HepG2 (cell line): Measurements from ENCODE around the gene ARRDC1. TPM values are rescaled to one million over a fixed set of nuclear protein-coding genes. Genes with fewer than 3 reads are reported as not detected.

Experiments used
- AGO1 ChIP-seq: fragments of 200-400 bp; formaldehyde crosslinking; IDR thresholded peaks from 2 replicates; pipeline ENCODE4 v1.6.1; 2017; ENCODE audit warnings: mild to moderate bottlenecking, low read depth, low read length, moderate library complexity; ENCODE audit not compliant: poor library complexity, severe bottlenecking
- ATF1 ChIP-seq: IDR thresholded peaks from 2 replicates; pipeline ENCODE4 v1.6.1; 2016; ENCODE audit warnings: mild to moderate bottlenecking, control low read depth
- HES4 ChIP-seq: sonication (generic); formaldehyde crosslinking; IDR thresholded peaks from 2 replicates; pipeline ENCODE4 v1.9.0; 2021; ENCODE audit warnings: mild to moderate bottlenecking, missing genetic modification reagents, borderline replicate concordance
- HOXA5 ChIP-seq: sonication (generic); formaldehyde crosslinking; IDR thresholded peaks from 2 replicates; pipeline ENCODE4 v1.4.0; 2020; ENCODE audit warnings: missing genetic modification reagents
- MXI1 ChIP-seq: IDR thresholded peaks from 3 replicates; pipeline ENCODE4 v1.6.1; 2012; ENCODE audit warnings: low read depth, low read length, inconsistent platforms, borderline replicate concordance
- SIX1 ChIP-seq: sonication (generic); formaldehyde crosslinking; IDR thresholded peaks from 2 replicates; pipeline ENCODE4 v1.4.0; 2020; ENCODE audit warnings: missing genetic modification reagents, borderline replicate concordance
- ZNF253 ChIP-seq: sonication (generic); formaldehyde crosslinking; IDR thresholded peaks from 2 replicates; pipeline ENCODE4 v1.8.0; 2022; ENCODE audit warnings: mild to moderate bottlenecking, missing genetic modification reagents, borderline replicate concordance
- ZNF430 ChIP-seq: sonication (generic); formaldehyde crosslinking; IDR thresholded peaks from 2 replicates; pipeline ENCODE4 v1.9.0; 2021; ENCODE audit warnings: mild to moderate bottlenecking, missing genetic modification reagents
- ZNF788 ChIP-seq: sonication (generic); formaldehyde crosslinking; IDR thresholded peaks from 2 replicates; pipeline ENCODE4 v1.5.0; 2020; ENCODE audit warnings: mild to moderate bottlenecking, missing genetic modification reagents, borderline replicate concordance
- ZNF83 ChIP-seq: sonication (generic); formaldehyde crosslinking; IDR thresholded peaks from 2 replicates; pipeline ENCODE4 v1.4.0; 2020; ENCODE audit warnings: missing genetic modification reagents, mild to moderate bottlenecking, borderline replicate concordance
- ZSCAN20 ChIP-seq: sonication (generic); formaldehyde crosslinking; IDR thresholded peaks from 2 replicates; pipeline ENCODE4 v1.4.0; 2020; ENCODE audit warnings: missing genetic modification reagents, mild to moderate bottlenecking, borderline replicate concordance
- polyA plus RNA-seq, 8 experiments: library from polyadenylated mRNA; depleted of rRNA in 3 of 8; stranded (reverse) in 7 of 8; unstranded in 1 of 8; fragments of >200 nt; fragmentation: Illumina TruSeq in 4 of 8; extraction: Trizol in 4 of 8; gene quantifications; 2 replicates each; pipeline versions ENCODE4 v1.2.1 to v1.2.3, GENCODE V29; 2011 to 2016; ENCODE audit warnings: low read depth in 4 of 8, missing spikeins in 1 of 8, mixed read lengths in 1 of 8; ENCODE audit not compliant: insufficient read depth in 1 of 8
- total RNA-seq, 5 experiments: library from RNA; depleted of rRNA; stranded (reverse); fragments of >200 nt; fragmentation: Illumina TruSeq; extraction: Trizol; gene quantifications; 2 replicates each; pipeline ENCODE4 v1.2.3, GENCODE V29; 2016; ENCODE audit warnings: low read depth in 1 of 5
- TF ChIP-seq, protein P1 (sequence below): sonication (generic); formaldehyde crosslinking; IDR thresholded peaks from 2 replicates; pipeline ENCODE4 v1.4.0; 2020; ENCODE audit warnings: missing genetic modification reagents, borderline replicate concordance
- TF ChIP-seq, protein P2 (sequence below): sonication (generic); formaldehyde crosslinking; IDR thresholded peaks from 2 replicates; pipeline ENCODE4 v1.8.0; 2022; ENCODE audit warnings: missing genetic modification reagents, mild to moderate bottlenecking, borderline replicate concordance

The ARRDC1 gene
- total and polyA plus RNA-seq, 2 of the 13 experiments (the other 11 are each of a cell fraction or from before 2014, with no cell fraction given), result 21.7 to 44.4 TPM

DNA sequence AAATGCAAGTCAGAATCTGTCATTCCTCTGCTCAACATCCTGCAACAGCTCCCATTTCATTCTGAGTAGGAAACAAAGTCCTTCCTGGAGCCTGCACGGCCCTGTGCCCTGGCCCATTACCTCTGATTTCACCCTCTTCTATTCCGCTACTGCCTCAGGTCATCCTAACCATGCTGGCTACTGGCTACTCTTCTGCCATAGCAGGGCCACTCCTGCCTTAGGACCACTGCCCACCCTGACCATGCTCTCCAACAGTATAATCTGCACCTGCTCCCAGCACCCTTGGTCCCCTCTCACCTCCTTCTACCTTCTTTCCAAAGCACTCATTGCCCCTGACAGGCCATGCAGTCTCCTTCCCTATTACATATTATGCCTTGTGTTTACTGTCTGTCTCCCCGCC, 34.9 kb upstream of the ARRDC1 start (continued):
- TF ChIP-seq, protein P1, sequence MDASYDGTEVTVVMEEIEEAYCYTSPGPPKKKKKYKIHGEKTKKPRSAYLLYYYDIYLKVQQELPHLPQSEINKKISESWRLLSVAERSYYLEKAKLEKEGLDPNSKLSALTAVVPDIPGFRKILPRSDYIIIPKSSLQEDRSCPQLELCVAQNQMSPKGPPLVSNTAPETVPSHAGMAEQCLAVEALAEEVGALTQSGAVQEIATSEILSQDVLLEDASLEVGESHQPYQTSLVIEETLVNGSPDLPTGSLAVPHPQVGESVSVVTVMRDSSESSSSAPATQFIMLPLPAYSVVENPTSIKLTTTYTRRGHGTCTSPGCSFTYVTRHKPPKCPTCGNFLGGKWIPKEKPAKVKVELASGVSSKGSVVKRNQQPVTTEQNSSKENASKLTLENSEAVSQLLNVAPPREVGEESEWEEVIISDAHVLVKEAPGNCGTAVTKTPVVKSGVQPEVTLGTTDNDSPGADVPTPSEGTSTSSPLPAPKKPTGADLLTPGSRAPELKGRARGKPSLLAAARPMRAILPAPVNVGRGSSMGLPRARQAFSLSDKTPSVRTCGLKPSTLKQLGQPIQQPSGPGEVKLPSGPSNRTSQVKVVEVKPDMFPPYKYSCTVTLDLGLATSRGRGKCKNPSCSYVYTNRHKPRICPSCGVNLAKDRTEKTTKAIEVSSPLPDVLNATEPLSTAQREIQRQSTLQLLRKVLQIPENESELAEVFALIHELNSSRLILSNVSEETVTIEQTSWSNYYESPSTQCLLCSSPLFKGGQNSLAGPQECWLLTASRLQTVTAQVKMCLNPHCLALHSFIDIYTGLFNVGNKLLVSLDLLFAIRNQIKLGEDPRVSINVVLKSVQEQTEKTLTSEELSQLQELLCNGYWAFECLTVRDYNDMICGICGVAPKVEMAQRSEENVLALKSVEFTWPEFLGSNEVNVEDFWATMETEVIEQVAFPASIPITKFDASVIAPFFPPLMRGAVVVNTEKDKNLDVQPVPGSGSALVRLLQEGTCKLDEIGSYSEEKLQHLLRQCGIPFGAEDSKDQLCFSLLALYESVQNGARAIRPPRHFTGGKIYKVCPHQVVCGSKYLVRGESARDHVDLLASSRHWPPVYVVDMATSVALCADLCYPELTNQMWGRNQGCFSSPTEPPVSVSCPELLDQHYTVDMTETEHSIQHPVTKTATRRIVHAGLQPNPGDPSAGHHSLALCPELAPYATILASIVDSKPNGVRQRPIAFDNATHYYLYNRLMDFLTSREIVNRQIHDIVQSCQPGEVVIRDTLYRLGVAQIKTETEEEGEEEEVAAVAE (CRISPR knock-in tag), result no peak
- TF ChIP-seq ZSCAN20 (CRISPR knock-in tag) (no peak), MXI1 (no peak), ATF1 (CRISPR knock-in tag) (no peak), ZNF83 (no peak), ZNF430 (CRISPR knock-in tag) (no peak), AGO1 (no peak), HES4 (CRISPR knock-in tag) (no peak), ZNF788 (CRISPR knock-in tag) (no peak), SIX1 (CRISPR knock-in tag) (no peak), ZNF253 (CRISPR knock-in tag) (no peak), HOXA5 (CRISPR knock-in tag) (no peak)
- TF ChIP-seq, protein P2, sequence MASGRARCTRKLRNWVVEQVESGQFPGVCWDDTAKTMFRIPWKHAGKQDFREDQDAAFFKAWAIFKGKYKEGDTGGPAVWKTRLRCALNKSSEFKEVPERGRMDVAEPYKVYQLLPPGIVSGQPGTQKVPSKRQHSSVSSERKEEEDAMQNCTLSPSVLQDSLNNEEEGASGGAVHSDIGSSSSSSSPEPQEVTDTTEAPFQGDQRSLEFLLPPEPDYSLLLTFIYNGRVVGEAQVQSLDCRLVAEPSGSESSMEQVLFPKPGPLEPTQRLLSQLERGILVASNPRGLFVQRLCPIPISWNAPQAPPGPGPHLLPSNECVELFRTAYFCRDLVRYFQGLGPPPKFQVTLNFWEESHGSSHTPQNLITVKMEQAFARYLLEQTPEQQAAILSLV (CRISPR knock-in tag), result no peak
